Measurements from ENCODE around the gene ZC2HC1B.

GRCh38 chr6:143970456-143971218 lies 106.4 kb downstream of the ZC2HC1B start:
- TF ChIP-seq EZH2 (IDR thresholded peaks at IDR 0.05; ENCODE audit: insufficient read depth, poor library complexity, severe bottlenecking) (no peak), EZH2phosphoT487 (IDR thresholded peaks at IDR 0.05; ENCODE audit: insufficient read depth, low read depth) (no peak)

Data from GM23248 (cell line).